Ecto neural progenitor cell (in vitro differentiated cells): Measurements from ENCODE around the gene UNC13C.
"Not testable (repeated sequence)": the region's sequence is repeated elsewhere in the genome, so short reads cannot be mapped to it uniquely, and the experiment has no call there.

Experiments
- DNase-seq: peaks from one replicate; pipeline ENCODE4 v3.0.0-alpha.2; 2018; ENCODE audit warnings: low spot score

UNC13C gene

DNA sequence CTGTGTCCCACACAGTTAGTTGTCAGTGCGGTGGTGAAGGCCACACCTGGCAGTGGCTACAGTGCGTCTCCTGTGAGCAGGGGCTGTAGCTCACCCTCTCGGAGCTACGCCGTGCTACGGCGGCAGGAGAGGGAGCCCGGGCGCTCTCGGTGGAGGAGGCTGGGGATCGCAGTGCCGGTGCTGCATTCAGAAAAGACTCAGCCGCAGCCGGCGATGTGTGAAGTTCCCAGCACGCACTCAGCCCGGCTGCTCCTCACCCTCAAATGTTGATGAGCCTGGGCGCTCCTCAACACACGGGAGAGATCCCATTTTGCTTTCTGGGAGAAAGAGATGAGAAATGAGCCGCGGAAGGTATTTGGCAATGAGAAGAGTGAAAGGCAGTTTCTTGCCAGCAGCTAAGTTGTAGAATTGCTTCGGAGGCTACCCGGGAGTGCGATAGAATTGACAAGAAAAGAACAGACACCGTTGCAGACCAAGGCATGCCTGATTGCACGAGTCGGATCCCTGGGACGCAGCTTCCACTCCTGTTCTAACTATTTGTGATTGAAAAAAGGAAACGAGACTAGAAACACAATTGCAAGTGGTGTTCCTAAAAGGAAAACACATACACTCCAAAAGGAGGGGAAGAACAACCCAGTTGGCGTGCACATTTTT, at the start of gene UNC13C:
Gene UNC13C, plus strand, starts transcription at position 189 of the 654 bp plus-strand sequence. CDS start 34,463 bp downstream, outside the sequence.
- DNase-seq: peak; percentile 68

- no peak for DNase-seq
Measured at GRCh38 chr15:53936137-53936536, 42.1 kb upstream of the UNC13C start.

DNA sequence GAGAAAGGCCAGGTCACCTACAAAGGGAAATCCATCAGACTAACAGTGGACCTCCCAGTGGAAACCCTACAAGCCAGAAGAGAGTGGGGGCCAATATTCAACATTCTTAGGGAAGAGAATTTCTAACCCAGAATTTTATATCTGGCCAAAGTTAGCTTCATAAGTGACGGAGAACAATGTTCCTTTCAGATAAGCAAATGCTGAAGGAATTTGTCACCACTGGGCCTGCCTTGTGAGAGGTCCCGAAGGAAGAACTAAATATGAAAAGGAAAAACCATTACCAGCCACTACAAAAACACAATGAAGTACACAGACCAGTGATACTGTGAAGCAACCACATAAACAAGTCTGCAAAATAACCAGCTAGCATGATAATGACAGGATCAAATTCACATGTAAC, 40.6 kb upstream of the UNC13C start:
- not testable (repeated sequence) for DNase-seq

GRCh38 chr15:53950572-53950971, 27.7 kb upstream of the UNC13C start:
- DNase-seq: no peak

DNA sequence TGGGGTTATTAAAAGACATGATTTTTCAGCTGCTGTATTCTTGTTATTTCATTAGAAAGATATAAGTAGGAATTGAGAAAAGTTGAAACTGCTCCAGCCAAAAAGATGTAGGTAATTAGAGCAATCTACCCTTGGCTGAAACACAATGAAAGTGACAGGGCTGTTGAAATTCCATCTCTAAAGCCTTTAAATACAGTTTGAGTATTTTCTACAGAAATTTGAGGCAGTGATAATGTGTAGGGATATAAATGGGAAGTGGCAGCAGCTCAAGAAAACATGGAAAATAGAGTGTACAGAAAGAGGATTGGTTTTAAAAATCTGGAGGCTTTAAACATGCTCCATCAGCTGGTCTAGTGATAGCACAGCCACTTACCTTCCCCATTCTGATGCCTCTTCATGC, 22.8 kb upstream of the UNC13C start:
- no peak for DNase-seq

- DNase-seq: peak; percentile 48
Measured at GRCh38 chr15:53962646-53963561, 15.3 kb upstream of the UNC13C start.

DNA sequence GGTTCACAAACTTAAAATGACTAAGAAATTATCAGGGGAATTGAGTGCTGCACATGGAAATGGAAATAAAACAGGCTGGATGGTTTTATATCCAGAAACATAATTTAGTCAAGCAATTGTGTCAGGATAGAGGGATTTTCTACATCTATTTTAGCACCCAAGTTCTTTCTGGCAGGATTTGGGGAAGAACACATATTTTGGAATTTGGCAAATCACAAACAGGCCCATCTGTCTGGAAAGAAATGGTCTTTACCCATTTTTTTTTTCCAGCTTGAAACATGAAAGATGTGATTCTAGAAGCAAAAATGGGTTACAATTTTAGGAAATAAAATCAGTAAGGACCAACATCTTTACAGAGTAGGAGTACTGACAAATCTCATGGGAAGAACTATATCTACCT, 14.4 kb upstream of the UNC13C start:
- DNase-seq: no peak

DNA sequence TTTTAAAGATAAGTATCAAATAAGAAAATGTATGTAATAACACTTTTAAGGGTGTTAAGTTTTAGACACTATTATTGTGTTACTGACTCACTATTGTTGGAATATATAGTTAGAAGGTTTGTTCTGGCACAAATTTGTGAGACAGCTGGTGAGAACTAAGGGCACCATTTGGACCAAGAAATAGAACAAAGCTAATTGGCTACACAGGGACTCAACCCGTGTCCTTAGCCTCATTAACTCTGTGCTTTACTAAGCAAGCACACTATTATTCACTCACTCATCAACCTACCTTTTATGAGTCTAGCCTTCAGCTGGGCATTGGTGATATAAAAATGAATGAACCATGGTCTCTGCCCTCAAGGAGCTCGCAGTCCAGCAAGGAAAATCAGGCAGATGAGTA, 4.1 kb upstream of the UNC13C start:
- no peak for DNase-seq

- no peak for DNase-seq
Measured at GRCh38 chr15:53974813-53975212, 3.4 kb upstream of the UNC13C start.

DNA sequence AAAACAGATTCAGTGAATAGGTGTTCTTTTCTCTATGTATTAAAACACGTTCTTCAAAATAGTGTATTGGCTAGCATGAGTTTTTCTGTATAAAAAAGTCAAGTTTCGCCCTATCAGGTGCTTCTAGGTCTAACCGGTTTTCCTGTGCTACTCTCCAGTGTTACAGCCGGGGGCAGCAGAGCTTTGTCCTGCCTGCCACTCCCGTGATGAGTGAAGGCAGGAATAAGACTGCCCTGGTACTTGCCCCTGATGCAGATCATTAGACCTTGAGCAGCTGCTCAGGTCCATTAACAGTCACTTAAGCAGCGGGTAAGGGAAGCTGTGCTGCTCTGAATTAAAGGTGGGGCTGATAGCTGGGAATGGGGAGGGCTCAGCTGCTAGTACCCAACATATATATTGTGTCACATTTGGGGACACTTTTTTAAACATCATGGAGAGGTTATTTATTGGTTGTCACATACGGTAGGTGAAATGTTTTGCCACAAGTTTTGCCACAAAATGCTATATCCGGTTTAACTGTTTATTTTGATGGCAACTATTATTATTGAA, 1.3 kb upstream of the UNC13C start:
- DNase-seq: peak; percentile 49

DNA sequence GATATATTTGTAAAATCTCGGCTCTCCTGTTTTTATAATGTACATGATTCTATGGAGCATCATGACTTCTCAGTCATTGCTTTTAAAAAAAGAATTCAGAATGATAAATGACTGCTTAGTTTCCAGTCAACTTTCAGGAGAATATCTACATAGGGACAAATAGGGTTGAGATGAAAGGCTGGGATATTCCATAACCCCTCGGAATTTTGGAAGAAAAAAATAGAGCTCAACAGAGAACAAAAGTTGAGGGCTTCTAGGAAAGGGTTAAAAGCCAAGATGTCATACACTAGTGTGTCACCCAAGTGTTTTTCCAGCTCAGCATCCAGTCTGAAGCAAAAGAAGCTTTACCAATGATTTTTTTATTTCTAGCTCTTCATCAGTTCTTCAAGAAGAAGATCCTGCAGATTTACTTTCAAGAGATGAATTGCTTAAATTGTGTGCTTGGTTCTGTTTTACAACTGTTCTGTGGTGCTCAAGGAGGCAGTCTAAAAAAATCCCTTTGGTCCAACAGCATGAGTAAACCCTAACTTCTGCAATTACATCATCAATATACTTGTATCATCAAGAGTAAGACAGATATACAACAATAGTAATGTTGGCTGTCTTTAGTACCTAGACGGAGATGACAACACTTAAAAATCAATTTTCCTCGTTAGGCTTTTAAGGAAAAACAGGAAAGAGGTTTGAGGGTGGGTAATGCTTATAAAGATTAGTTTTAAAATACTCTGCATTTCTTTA, 979 bp downstream of the UNC13C start:
- DNase-seq: no peak

GRCh38 chr15:53980021-53980420, 1.8 kb downstream of the UNC13C start:
- DNase-seq: no peak

- DNase-seq: no peak
Measured at GRCh38 chr15:53982071-53982680, 3.9 kb downstream of the UNC13C start.

DNA sequence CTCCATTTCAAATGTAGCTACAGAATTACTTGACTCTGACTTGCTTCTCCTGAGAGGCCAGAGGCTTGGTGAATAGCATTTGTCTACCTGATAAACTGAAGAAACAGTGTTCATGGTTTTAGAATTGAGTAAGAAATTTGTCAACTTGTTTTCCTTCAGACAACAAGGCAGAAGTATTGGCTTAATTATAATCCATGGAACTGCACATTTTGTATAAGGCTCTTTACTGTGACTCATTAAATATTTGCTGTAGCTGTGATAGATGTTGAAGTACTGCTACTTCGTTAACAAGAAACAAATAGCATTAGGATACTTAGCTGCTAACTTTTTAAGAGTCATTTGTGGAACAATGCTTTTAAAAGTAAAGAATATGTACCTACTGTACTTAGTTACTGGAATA, 4.6 kb downstream of the UNC13C start:
- DNase-seq: no peak

GRCh38 chr15:53984221-53984620, 6.0 kb downstream of the UNC13C start:
- DNase-seq: no peak

DNA sequence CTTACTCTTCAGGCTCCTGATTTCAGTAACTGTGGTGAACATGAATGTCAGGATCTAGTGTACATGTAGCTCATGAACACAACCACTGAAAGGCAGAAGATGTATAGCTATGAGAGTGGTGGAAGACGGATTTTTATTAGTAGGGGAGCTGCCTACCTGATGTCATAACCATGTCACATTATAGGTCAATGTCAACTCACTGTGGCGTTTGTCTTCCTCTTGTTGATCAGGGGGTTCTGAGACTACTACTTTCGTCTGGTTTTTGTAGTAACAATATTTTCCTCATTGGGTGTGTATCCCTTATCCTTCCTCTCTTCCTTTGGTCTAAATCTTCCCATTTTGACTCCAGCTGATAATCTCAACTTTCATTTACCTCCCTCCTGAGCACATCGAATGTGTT, 7.3 kb downstream of the UNC13C start:
- DNase-seq: no peak

- no peak for DNase-seq
Measured at GRCh38 chr15:53987480-53987879, 9.2 kb downstream of the UNC13C start.

DNA sequence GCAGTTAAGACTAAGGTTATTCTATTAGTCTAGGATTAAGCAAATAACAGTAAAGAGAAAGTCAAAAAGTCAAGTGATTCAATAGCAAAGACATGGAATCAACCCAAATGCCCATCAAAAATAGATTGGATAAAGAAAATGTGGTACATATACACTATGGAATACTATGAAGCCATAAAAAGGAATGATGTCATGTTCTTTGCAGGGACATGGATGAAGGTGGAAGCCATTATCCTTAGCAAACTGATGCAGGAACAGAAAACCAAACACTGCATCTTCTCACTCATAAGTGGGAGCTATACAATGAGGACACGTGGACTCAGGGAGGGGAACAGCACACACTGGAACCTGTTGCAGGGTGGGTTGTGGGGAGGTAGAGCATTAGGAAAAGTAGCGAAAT, 29.0 kb downstream of the UNC13C start:
- no peak for DNase-seq

GRCh38 chr15:54011656-54012055, 33.4 kb downstream of the UNC13C start:
- DNase-seq: no peak

DNA sequence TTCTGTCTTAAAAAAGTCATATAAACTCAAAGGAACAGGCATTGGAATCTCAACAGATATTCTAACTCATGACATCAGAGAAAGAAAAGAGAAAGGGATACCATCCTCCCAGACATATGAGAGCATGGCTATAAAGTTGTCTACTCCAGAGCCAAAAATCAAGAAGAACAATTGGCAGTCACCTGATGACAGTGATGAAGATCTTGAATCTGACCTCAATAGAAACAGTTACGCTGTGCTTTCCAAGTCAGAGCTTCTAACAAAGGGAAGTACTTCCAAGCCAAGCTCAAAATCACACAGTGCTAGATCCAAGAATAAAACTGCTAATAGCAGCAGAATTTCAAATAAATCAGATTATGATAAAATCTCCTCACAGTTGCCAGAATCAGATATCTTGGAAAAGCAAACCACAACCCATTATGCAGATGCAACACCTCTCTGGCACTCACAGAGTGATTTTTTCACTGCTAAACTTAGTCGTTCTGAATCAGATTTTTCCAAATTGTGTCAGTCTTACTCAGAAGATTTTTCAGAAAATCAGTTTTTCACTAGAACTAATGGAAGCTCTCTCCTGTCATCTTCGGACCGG, 35.9 kb downstream of the UNC13C start:
- no peak for DNase-seq

- no peak for DNase-seq
Measured at GRCh38 chr15:54017251-54017650, 39.0 kb downstream of the UNC13C start.

- DNase-seq: no peak
Measured at GRCh38 chr15:54017959-54018358, 39.7 kb downstream of the UNC13C start.
